ENCODE results near the gene GNS. TPM values are rescaled to one million over a fixed set of nuclear protein-coding genes. Genes with fewer than 3 reads are reported as not detected.

GNS gene
- 110 and 123 TPM in 2 replicates for total RNA-seq

GRCh38 chr12:64759035-64759894 lies at the start of gene GNS:
GNS (minus strand) TSS chr12:64759406; CDS start chr12:64759276, 130 bp downstream.

Other genes with a start within 250 kb of the GNS start
- gene RASSF3, start 148.9 kb downstream of the GNS start, total RNA-seq: 4.9 and 15.6 TPM in 2 replicates
- gene TBC1D30, start 65.2 kb upstream of the GNS start, total RNA-seq: under 0.01 and 0.09 TPM in 2 replicates

All from pericardium fibroblast (primary cell).